Gastroesophageal sphincter (tissue), 3 donors: ENCODE measurements around the gene KIAA0930.
A peak's percentile ranks its signal among the peaks of the same experiment; 100 is the strongest.

Experiments
- CTCF ChIP-seq, 4 experiments: fragments of 200-600 bp in 2 of 4; fragments of 450-650 bp in 2 of 4; sonication (generic) in 1 of 4; IDR thresholded peaks; one replicate each; pipeline ENCODE4 v1.5.1; 2017 to 2019; ENCODE audit warnings: antibody characterized with exemption in 4 of 4, mild to moderate bottlenecking in 2 of 4, moderate library complexity in 2 of 4
- EP300 ChIP-seq: sonication (generic); formaldehyde crosslinking; IDR thresholded peaks from one replicate; pipeline ENCODE4 v1.6.1; 2017; ENCODE audit warnings: antibody characterized with exemption, mild to moderate bottlenecking
- POLR2A ChIP-seq, 2 donors: fragments of 450-650 bp; IDR thresholded peaks; one replicate each; pipeline ENCODE4 v1.6.1; 2017; ENCODE audit warnings: antibody characterized with exemption in 2 of 2, mild to moderate bottlenecking in 2 of 2, moderate library complexity in 1 of 2
- POLR2AphosphoS5 ChIP-seq: sonication (generic); formaldehyde crosslinking; IDR thresholded peaks from one replicate; pipeline ENCODE4 v1.6.1; 2017; ENCODE audit warnings: antibody characterized with exemption

GRCh38 chr22:45242778-45243191 is 2.1 kb upstream of the KIAA0930 start:
- TF ChIP-seq POLR2AphosphoS5, result no peak
- peak in 1 of 4 experiments; percentile 19 for TF ChIP-seq CTCF (IDR thresholded peaks at IDR 0.05)
- no peak for TF ChIP-seq EP300
- no peak for TF ChIP-seq POLR2A (IDR thresholded peaks at IDR 0.05)
